HTERT RPE-1 (cell line): ENCODE results near the gene FAM222B.
"Not testable (repeated sequence)": the region's sequence is repeated elsewhere in the genome, so short reads cannot be mapped to it uniquely, and the experiment has no call there.

Experiments used
- in situ Hi-C: fragments of 300-500 bp; cut with MboI; formaldehyde crosslinking; loops from 4 replicates; pipeline ENCODE4 v1.14.3; 2020; ENCODE audit warnings: low sequenced_read_pairs

Gene FAM222B

DNA sequence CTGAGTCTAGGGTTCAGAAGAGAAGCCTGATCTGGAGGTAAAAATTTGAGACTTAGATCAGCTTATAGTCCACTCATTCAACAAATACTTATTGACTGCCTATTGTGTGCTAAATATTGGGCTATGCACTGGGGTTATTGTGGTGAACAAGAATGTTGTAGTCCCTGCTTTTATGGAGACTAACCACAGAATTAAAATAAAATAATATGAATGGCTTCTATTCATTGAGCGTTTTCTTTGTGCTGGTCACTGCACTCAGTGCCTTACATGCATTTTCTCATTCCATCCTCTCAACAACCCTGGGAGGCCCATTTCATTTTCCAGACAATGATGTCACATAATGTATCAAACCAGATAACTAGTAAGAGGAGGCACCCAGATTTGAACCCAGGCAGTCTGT, 109.2 kb downstream of the FAM222B start:
- in situ Hi-C loops, result no loop called here

DNA sequence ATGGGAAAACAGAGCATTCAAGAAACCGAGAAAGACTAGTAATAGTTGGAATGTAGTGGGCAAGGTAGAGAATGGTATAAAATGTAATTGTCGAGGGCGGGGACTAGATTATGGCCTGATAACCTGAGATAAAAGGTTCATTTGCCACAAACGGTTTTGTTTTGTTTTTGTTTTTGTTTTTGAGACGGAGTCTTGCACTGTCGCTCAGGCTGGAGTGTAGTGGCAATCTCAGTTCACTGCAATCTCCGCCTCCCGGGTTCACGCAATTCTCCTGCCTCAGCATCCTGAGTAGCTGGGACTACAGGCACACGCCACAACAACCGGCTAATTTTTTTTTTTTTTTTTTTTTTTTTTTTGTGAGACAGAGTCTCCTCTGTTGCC, 112.7 kb downstream of the FAM222B start:
- in situ Hi-C loops, result no loop called here

DNA sequence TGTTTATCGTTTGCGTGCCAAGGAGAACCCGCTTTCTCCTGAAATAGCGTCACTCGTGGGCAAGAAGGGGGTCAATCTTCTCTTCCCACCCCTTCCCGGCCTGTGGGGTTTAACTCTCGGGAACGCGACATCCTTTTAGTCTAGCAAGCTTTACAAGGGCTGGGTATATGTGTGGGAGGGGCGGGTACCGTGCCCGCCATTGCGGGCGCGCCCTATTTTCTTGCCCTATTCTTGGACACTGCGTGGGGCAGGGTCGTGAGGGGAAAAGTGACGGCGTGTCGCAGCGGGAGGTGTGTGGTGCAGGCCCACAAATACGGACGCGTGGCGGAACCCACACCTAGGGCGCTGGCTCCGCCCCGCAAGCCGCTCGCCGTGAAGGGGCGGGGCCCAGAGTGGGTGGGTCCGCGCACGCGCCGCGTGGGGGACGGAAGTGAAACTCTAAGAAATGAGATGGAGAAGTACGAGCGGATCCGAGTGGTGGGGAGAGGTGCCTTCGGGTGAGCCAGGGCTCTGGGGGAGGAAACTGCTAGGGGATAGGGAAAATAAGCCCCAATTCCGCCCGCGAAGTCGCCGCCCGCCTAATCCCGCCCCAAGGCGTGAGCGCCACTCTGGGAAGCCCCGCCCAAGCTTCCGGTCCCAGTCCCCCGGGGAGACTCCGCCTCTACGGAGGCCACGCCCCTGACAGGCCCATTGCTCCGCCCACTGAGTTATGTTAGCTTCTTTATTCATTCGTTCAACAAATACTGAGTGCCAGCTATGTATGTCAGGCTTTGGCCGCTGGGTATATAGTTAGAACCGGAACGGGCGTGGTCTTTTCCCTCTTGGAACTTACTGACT, 114.0 kb downstream of the FAM222B start, which contains the start of gene NEK8:
NEK8 (plus strand) TSS at position 425 of the 837 bp plus-strand sequence; CDS start at position 451, 26 bp downstream.
- in situ Hi-C loops, result no loop called here

DNA sequence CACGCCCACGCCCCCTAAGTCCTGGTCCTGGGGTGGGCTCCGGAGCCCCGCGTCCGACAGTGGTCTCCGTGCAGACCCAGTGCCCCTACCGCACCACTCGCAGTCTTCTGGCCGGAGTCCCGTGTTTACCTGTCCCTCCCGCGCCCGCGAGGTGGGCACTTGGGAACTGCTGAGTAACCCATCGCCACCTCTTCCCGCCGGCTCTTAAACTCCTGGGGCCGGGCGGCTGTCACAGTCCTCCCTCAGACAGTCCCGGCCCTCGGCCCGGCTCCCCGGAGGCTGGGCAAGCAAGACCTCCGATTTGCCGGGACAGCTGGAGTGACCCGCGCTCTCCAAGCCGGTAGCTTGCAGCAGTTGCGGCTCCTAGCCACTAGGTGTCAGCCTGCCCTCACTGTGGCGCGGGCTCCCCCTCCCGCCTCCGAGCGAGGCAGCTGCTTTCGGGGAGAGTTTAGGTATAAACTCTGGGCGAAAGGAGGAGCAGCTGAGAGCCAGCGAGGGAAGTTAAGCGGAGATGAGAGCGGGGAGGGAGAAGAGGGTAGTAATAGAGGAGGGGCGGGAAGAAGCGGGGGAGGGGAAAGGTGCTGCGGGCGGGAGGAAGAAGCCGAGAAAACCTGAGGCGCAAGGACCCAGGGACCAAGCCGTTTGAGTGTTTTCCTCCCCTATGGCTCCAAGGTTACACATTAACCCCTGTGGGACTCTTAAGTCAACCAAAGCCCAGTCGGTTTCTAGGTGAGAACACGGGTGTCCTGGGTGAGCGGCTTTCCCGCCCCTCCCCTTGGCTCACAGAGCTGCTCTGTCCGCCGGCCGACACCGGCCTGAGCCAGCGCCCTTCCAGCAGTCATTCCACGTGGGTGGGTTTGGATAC, 115.7 kb downstream of the FAM222B start:
- in situ Hi-C loops, result no loop called here

DNA sequence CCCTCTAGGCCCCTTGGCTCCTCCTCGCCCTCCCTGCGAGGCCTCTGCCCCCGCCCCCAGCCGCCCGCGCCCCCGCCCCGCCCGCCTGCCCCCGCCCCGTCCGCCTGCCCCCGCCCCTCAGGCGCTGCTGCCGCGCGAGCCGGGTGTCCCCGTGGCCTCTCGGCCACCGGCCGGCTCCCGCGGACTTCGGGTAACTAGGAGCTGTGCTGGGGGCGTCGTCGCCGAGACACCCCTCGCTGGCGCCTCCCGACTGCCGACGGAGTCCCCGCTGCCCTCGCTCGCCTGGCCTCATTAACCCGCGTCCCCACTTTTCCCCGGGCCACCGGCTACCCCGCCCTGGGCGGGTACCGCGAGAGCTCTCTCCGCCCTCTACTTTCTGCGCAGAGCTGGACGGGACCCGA, 116.4 kb downstream of the FAM222B start, which contains the start of gene TLCD1:
TLCD1 (minus strand) TSS at position 8 of the 401 bp plus-strand sequence. CDS start 136 bp downstream, outside the sequence.
- in situ Hi-C loops, result no loop called here

DNA sequence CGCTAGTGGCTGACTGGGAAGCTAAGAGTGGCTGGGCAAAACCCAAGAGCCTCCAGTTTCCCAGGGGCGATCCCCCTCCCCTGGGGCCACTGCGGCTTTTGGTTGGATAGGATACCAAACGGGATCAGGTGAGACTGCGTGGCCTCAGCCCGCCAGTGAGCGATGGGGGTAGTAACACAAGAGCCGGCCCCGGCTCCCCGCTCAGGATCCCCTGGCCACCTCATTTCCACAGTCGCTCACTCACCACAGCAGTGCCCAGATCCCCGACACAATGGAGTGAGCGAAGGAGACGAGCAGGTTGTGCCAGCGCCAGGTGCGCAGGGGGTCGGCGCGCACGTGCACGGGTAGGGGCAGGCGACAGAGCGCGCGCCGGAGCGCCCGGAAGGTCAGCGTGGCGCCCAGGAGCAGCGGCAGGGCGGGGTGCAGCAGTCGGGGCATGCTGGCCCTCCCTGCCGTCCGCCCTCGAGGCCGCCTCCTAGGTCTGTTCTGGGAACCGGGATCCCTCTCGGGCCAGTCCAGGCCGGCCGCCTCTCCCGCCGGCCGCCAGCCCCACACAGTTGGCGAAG, 116.8 kb downstream of the FAM222B start:
- in situ Hi-C loops, result no loop called here

DNA sequence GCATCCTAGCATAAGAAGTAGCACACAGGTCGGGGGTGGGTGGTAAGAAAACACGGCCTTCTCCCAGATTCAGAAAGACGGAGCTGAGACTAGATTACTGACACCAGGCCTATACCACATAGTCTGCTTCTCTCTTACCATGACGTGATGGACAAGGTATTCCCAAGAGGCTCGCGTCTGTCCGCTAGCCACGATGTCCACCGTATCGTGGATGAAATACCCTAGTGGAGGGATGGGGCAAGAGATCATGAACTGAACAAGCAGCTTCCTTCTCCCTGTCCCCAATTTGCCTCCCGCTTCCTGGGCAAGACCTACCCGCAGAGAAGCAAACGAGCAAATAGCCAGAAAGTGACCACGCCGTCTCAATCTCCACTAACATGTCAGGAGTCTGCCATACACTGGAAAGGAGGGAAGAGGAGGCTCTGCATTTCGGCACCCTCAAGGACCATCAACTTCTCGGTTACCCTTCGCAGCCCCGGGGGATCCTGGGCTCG, 117.4 kb downstream of the FAM222B start:
- in situ Hi-C loops, result no loop called here

DNA sequence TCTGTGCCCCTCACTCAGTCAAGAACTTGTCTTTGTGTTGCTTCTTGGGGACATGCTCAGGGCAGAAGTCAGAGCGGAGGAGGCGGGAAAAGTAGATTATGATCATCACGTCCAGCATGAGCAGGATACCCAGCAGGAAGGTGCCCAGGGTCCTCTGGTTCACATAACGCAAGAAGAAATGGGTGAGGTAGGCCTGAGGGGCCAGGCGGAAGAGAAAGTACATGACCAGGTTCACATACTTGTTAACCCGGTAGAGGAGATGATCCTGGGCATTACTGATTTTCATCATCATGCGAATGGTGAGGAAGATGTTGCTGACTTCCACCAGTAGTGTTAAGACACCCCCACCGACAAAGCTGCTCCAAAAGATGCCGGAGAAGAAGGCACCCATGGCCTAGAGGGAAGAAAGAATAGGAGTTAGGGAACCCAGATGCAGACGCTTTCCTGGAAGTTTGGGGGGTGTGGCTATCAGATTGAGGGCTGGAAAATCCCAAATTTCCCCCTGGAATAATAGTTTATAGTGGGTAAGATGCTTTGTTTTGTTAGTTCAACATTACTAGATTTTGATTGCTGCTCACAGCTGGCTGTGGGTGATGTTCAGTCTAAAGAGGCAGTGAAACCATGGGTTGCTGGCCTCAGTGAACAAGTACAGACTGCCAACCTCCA, 118.0 kb downstream of the FAM222B start:
- in situ Hi-C loops, result no loop called here

DNA sequence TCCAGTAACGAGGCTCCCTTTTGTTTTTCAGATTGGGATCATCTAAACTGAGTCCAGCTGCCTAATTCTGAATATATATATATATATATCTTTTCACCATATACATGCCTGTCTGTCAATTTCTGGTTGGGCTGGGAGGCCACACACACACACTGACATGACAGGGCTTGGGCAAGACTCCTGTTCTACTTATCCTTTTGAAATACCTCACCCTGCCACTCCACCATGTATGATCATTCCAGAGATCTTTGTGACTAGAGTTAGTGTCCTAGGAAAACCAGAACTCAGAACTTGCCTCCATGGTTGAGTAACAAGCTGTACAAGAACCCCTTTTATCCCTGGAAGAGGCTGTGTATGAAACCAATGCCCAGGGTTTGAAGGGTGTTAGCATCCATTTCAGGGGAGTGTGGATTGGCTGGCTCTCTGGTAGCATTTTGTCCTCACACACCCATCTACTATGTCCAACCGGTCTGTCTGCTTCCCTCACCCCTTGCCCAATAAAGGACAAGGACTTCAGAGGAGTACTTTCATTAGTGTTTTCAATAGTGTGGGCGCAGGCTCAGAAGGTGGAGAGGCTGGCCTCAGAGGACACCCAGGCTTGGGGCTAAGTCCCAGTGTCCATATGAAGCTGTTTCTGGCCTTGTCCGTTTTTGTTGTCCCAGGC, 118.6 kb downstream of the FAM222B start:
- in situ Hi-C loops, result not testable (repeated sequence)

DNA sequence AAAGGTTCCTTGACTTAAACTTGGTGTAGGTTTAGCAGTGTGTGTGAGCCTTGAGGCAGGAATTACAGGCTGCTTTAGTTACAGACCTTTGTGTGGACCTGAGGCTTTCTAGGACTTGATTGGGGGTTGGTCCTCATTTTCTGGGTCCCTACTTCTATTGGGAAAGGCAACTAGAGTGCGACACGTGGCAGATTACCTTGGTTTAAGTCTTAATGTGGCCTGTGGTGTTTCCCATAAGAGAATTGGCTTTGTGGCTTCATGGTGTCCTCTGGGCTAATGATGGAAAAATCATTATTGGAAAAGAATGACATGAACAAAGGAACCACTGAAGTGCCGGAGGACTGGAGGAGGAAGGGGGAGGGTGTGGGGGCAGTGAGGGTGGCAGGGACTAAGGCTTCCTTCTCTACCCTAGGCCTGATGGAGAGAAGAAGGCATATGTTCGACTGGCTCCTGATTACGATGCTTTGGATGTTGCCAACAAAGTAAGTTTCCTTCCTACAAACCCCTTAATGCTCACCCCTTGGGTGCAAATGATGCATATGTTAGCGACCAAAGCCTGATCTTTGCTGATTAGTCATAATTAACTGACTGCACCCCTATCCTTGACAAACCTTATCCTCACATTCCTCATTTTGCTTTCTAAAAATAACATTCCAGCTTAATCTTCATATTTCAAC, 119.3 kb downstream of the FAM222B start:
- in situ Hi-C loops, result no loop called here

DNA sequence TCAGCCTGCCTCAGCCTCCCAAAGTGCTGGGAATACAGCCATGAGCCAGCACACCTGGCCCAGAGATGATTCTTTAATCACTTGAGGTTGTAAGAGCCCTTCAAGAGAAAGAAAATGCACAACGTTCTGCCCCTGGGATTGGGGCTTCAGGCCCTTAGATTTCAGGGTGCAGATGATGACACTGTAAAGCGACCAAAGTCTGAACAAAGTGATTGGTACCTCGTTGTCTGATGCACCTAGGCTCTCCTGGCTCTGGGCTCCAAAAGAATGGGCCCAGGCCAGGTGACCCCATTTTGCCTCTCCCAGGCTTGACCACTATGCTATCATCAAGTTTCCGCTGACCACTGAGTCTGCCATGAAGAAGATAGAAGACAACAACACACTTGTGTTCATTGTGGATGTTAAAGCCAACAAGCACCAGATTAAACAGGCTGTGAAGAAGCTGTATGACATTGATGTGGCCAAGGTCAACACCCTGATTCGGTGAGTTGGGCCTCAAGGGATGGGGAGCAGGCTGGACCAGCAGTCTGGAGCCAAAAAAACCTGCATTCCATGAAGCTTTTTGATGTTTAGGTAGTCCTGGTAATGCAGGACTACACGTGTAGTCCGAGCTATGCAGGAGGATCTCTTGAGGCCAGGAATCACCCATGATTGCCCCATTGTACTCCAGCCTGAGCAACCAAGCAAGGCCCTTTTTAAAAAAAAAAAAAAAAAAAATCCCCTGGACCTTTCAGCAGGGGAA, 120.0 kb downstream of the FAM222B start:
- in situ Hi-C loops, result no loop called here

DNA sequence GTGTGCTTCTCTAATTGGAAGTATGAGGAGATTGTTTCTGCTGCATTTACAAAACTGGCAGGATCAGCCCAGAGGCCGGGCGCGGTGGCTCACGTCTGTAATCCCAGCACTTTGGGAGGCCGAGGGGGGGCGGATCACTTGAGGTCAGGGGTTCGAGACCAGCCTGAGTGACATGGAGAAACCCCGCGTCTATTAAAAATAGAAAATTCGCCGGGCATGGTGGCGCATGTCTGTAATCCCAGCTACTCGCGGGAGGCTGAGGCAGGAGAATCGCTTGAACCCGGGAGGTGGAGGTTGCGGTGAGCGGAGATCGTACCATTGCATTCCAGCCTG, 121.6 kb downstream of the FAM222B start:
- in situ Hi-C loops, result not testable (repeated sequence)

DNA sequence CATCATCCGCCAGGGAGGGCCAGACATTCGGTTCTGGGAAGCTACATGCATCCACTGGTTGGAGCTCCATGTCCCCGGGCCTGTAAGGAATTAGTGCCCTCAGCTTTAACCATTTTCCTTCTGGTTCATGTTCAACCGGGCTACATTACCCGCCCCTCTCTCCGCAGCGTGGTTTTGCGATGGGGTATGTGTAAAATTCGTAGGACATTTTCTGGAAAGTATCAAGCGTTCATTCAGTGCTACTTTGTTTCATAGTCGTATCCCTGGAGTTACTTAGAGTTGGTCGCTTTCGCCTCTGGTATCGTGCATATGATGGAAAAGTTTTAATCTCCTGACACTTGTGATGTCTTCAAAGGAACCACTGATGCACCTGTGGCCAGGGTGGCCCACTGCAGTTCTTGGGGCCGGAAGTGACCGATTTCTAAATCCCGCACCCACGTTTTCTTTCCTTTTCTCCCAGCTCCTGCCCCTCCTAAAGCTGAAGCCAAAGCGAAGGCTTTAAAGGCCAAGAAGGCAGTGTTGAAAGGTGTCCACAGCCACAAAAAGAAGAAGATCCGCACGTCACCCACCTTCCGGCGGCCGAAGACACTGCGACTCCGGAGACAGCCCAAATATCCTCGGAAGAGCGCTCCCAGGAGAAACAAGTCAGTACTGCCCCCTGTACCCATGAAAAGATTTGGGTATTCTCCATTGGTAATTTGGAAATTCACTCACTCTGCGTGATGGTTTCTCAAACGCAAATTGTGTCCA, 122.2 kb downstream of the FAM222B start:
- in situ Hi-C loops, result no loop called here

DNA sequence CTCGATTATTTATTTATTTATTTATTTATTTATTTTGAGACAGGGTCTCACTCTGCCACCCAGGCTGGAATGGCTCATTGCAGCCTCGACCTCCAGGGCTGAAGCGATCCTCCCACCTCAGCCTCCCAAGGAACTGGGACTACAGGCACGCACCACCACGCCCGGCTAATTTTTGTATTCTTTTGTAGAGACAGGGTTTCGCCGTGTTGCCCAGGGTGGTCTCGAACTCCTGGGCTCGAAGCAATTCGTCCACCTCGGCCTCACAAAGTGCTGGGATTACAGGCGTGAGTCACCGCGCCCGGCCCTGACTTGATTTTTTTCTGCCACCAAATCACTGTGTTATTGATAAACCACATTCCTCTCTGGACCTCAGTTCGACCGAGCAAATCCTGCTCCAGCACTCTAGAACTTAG, 123.6 kb downstream of the FAM222B start:
- in situ Hi-C loops, result no loop called here

DNA sequence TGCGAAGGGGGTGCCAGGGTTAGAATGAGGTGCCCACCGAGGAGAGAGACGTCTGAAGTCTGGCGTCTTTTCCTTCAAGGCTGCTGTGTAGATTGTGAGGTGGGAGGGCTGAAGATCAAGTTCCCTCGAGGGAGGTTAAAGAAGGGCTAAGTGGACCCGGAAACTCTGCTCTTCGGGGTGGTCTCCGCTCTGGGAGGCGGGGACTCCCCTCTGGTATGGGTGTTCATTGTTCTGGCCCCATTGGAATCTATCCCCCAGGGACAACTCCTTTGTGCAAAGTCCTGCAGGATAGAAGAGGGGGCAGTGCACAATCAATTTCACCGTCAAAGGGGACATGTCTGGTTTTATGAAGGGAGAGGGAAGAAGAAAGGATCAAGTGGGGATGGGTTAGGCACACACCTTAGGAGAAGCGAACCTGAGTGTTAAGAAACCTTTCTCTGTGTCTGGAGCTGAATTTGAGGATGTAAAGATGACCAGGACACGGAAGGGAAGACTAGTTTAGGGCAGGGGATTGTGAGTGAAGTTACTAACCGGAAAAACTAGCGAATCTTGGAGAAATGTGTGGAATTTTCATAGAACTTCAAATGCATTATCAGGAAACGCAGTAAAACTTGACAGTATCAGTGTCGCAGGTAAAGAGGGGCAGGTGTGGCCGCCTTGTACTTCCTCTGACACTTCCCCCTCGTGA, 124.1 kb downstream of the FAM222B start:
- in situ Hi-C loops, result no loop called here

DNA sequence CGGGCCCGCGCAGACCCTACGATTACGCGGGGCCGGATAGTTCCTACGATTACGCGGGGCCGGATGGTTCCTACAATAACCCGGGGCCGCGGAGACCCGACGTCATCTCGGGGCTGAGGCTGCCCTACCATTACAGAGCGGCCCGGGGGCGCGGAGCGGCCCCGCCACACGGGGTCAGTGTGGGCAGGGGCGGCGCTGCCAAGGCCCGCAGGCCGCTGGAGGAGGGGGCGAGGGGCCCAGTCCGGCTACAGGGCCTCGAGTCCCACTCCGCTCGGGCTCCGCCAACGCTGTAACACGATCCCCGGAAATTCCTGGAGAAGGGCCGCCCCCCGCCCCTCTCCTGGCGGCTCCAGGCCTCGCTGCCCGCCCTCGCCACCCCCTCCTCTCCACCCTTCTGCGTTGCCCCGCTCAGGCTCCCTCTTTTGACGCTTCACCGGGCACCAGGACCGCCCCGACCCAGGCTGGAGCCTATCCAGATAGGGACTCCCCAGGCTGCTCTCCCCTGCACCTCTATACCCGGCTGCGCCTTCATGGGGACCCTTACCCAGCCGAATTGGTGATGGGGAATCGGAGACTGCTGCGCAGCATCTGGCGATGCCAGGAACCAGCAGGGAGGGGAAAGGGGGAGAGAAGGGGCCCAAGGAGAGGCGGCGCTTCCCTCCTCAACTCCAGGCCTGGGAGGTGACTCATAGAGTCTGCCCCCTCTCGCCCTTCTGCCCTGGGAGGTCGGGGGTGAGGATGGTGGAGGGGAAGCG, 124.8 kb downstream of the FAM222B start, which contains the start of gene RAB34:
RAB34 (minus strand) TSS at position 291 of the 755 bp plus-strand sequence. CDS start 602 bp downstream, outside the sequence.
- in situ Hi-C loops, result no loop called here
